K562 (cell line): ENCODE measurements around the gene CCDC9. TPM values are rescaled to one million over a fixed set of nuclear protein-coding genes. Genes with fewer than 3 reads are reported as not detected.

Source experiments
- ATF1 ChIP-seq, 2 experiments: fragments of 450-650 bp in 1 of 2; IDR thresholded peaks; 2 replicates each; pipeline ENCODE4 v1.6.1; 2016; ENCODE audit warnings: missing compliant biosample characterization in 1 of 2, missing genetic modification characterization in 1 of 2
- CHD1 ChIP-seq: fragments of 200-600 bp; sonication (generic); IDR thresholded peaks from one replicate; pipeline ENCODE4 v1.6.1; 2012; ENCODE audit warnings: mild to moderate bottlenecking, moderate library complexity, low read length, inconsistent platforms
- MTA3 ChIP-seq: fragments of 450-650 bp; formaldehyde crosslinking; IDR thresholded peaks from 2 replicates; pipeline ENCODE4 v1.6.1; 2017; ENCODE audit warnings: mild to moderate bottlenecking, borderline replicate concordance
- PCBP2 ChIP-seq: fragments of 200-400 bp; formaldehyde crosslinking; IDR thresholded peaks from 2 replicates; pipeline ENCODE4 v1.6.1; 2018; ENCODE audit warnings: low read length, low read depth, mild to moderate bottlenecking, moderate library complexity; ENCODE audit not compliant: poor library complexity, severe bottlenecking
- SFPQ ChIP-seq: fragments of 200-400 bp; formaldehyde crosslinking; IDR thresholded peaks from 2 replicates; pipeline ENCODE4 v1.6.1; 2017; ENCODE audit warnings: mild to moderate bottlenecking, low read depth, low read length, moderate library complexity
- TAF1 ChIP-seq: IDR thresholded peaks from 2 replicates; pipeline ENCODE4 v1.6.1; 2011; ENCODE audit warnings: mild to moderate bottlenecking, low read length, moderate library complexity; ENCODE audit not compliant: insufficient read depth, control insufficient read depth, severe bottlenecking; ENCODE audit errors: extremely low read depth
- polyA plus RNA-seq, 8 experiments: library from polyadenylated mRNA; depleted of rRNA in 4 of 8; stranded (reverse) in 5 of 8; unstranded in 3 of 8; fragments of >200 nt; fragmentation: Nextera tagmentation in 2 of 8; fragmentation: Illumina TruSeq in 1 of 8; extraction: Ambion mirVana in 2 of 8; extraction: Trizol in 1 of 8; gene quantifications; 2 replicates each; pipeline versions ENCODE4 v1.2.1 to v1.2.3, GENCODE V29; 2011 to 2014; ENCODE audit warnings: inconsistent platforms in 1 of 8, missing spikeins in 1 of 8
- total RNA-seq, 7 experiments: library from RNA; depleted of rRNA in 6 of 7; stranded (reverse); fragments of >200 nt in 6 of 7; fragmentation: Illumina TruSeq in 2 of 7; extraction: Trizol in 2 of 7; gene quantifications; 2 replicates each; pipeline versions ENCODE4 v1.2.1 to v1.2.3, GENCODE V29; 2011 to 2021; ENCODE audit warnings: low replicate concordance in 1 of 7
- TF ChIP-seq, protein P1 (sequence below): fragments of 450-650 bp; IDR thresholded peaks from 2 replicates; pipeline ENCODE4 v1.6.1; 2018; ENCODE audit warnings: mild to moderate bottlenecking, low read depth; ENCODE audit not compliant: partially characterized antibody
- TF ChIP-seq, protein P2 (sequence below), 2 experiments: fragments of 450-650 bp; formaldehyde crosslinking in 1 of 2; IDR thresholded peaks; 2 replicates each; pipeline versions ENCODE4 v1.4.0 to v1.6.1; 2014 to 2020; ENCODE audit warnings: mild to moderate bottlenecking in 2 of 2, borderline replicate concordance in 1 of 2, low read depth in 1 of 2
- TF ChIP-seq, protein P3 (sequence below): fragments of 450-650 bp; IDR thresholded peaks from 2 replicates; pipeline ENCODE4 v1.6.1; 2016; ENCODE audit warnings: low read depth, mild to moderate bottlenecking, moderate library complexity

CCDC9 gene
- total and polyA plus RNA-seq, 9 of the 15 experiments (the other 6 are each of a cell fraction or from before 2014, with no cell fraction given), result 0.23 to 38.6 (median 8.4) TPM

- TF ChIP-seq, protein P1, sequence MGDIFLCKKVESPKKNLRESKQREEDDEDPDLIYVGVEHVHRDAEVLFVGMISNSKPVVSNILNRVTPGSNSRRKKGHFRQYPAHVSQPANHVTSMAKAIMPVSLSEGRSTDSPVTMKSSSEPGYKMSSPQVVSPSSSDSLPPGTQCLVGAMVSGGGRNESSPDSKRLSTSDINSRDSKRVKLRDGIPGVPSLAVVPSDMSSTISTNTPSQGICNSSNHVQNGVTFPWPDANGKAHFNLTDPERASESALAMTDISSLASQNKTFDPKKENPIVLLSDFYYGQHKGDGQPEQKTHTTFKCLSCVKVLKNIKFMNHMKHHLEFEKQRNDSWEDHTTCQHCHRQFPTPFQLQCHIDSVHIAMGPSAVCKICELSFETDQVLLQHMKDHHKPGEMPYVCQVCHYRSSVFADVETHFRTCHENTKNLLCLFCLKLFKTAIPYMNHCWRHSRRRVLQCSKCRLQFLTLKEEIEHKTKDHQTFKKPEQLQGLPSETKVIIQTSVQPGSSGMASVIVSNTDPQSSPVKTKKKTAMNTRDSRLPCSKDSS, result peak; percentile 2
- TF ChIP-seq CHD1 (no peak), SFPQ (no peak), MTA3 (no peak), ATF1 (CRISPR knock-in tag; IDR thresholded peaks at IDR 0.05) (no peak), ATF1 (tag; IDR thresholded peaks at IDR 0.05) (no peak), PCBP2 (no peak), TAF1 (no peak)
- TF ChIP-seq, protein P2, sequence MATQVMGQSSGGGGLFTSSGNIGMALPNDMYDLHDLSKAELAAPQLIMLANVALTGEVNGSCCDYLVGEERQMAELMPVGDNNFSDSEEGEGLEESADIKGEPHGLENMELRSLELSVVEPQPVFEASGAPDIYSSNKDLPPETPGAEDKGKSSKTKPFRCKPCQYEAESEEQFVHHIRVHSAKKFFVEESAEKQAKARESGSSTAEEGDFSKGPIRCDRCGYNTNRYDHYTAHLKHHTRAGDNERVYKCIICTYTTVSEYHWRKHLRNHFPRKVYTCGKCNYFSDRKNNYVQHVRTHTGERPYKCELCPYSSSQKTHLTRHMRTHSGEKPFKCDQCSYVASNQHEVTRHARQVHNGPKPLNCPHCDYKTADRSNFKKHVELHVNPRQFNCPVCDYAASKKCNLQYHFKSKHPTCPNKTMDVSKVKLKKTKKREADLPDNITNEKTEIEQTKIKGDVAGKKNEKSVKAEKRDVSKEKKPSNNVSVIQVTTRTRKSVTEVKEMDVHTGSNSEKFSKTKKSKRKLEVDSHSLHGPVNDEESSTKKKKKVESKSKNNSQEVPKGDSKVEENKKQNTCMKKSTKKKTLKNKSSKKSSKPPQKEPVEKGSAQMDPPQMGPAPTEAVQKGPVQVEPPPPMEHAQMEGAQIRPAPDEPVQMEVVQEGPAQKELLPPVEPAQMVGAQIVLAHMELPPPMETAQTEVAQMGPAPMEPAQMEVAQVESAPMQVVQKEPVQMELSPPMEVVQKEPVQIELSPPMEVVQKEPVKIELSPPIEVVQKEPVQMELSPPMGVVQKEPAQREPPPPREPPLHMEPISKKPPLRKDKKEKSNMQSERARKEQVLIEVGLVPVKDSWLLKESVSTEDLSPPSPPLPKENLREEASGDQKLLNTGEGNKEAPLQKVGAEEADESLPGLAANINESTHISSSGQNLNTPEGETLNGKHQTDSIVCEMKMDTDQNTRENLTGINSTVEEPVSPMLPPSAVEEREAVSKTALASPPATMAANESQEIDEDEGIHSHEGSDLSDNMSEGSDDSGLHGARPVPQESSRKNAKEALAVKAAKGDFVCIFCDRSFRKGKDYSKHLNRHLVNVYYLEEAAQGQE (IDR thresholded peaks at IDR 0.05; ENCODE audit: borderline replicate concordance), result no peak
- TF ChIP-seq, protein P2 (CRISPR knock-in tag; IDR thresholded peaks at IDR 0.05; ENCODE audit: low read depth), result no peak
- TF ChIP-seq, protein P3, sequence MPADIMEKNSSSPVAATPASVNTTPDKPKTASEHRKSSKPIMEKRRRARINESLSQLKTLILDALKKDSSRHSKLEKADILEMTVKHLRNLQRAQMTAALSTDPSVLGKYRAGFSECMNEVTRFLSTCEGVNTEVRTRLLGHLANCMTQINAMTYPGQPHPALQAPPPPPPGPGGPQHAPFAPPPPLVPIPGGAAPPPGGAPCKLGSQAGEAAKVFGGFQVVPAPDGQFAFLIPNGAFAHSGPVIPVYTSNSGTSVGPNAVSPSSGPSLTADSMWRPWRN, result no peak
Observed at GRCh38 chr19:47228937-47229675, 27.2 kb upstream of the CCDC9 start (continued).
